Hepatocyte (in vitro differentiated cells): Measurements from ENCODE around the gene CTH.

Source experiments
- EZH2 ChIP-seq: fragments of 200-600 bp; sonication (generic); IDR thresholded peaks from 2 replicates; pipeline ENCODE4 v1.6.1; 2016; ENCODE audit warnings: antibody characterized with exemption, mild to moderate bottlenecking, borderline replicate concordance
- TF ChIP-seq, protein P1 (sequence below): fragments of 200-600 bp; sonication (generic); IDR thresholded peaks from 2 replicates; pipeline ENCODE4 v1.5.1; 2016; ENCODE audit warnings: antibody characterized with exemption, mild to moderate bottlenecking; ENCODE audit not compliant: poor library complexity

DNA sequence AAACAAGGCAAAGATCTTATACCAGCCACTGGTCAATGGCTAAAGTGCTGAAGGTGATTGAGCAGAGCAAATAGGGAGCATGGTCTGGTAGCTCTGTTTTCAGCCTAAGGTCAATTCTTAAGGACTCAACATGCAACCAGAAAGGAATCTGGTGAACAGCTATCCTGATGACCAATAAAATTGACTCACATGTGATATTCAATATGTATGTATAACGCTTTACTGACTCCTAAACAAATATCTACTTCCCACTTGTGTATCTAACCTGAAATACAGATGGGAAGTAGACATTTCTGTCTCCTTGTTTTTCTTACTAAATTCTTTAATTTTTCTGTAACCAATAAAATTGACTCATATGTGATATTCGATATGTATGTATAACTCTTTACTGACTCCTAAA lies 24.9 kb upstream of the CTH start:
- TF ChIP-seq, protein P1, sequence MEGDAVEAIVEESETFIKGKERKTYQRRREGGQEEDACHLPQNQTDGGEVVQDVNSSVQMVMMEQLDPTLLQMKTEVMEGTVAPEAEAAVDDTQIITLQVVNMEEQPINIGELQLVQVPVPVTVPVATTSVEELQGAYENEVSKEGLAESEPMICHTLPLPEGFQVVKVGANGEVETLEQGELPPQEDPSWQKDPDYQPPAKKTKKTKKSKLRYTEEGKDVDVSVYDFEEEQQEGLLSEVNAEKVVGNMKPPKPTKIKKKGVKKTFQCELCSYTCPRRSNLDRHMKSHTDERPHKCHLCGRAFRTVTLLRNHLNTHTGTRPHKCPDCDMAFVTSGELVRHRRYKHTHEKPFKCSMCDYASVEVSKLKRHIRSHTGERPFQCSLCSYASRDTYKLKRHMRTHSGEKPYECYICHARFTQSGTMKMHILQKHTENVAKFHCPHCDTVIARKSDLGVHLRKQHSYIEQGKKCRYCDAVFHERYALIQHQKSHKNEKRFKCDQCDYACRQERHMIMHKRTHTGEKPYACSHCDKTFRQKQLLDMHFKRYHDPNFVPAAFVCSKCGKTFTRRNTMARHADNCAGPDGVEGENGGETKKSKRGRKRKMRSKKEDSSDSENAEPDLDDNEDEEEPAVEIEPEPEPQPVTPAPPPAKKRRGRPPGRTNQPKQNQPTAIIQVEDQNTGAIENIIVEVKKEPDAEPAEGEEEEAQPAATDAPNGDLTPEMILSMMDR: no peak
- TF ChIP-seq EZH2: no peak
